OCI-LY7 (cell line): ENCODE data around the gene PAX2. TPM values are rescaled to one million over a fixed set of nuclear protein-coding genes. Genes with fewer than 3 reads are reported as not detected.

Experiments
- BruUV-seq: library from RNA; stranded (reverse); fragments of 400-500 nt; replicated peaks from 2 replicates; lab custom pipeline; 2021; lab: Mats Ljungman, UMichigan
- CTCF ChIA-PET: fragments of 300-600 bp; sonication (Branson Sonifier 250); formaldehyde crosslinking; loops from one replicate; lab custom pipeline; 2022; ENCODE audit warnings: antibody characterized with exemption; ENCODE audit not compliant: unreplicated experiment; lab: Charles Lee
- POLR2A ChIA-PET: fragments of 300-600 bp; sonication (Branson Sonifier 250); formaldehyde crosslinking; loops from one replicate; lab custom pipeline; 2022; ENCODE audit warnings: antibody characterized with exemption; lab: Charles Lee
- DNase-seq: peaks from one replicate; pipeline ENCODE4 v3.0.0-alpha.2; 2015; ENCODE audit warnings: low spot score
- H2AFZ ChIP-seq: fragments of 200-600 bp; sonication (generic), shearing (Covaris generic); 2 replicates; pipeline ENCODE4 v1.6.1; 2014; ENCODE audit warnings: mild to moderate bottlenecking, antibody characterized with exemption, low read length, moderate library complexity
- H3K27ac ChIP-seq: fragments of 200-600 bp; sonication (generic); 2 replicates; pipeline ENCODE4 v1.5.1; 2014; ENCODE audit warnings: mixed run types, low read depth, mild to moderate bottlenecking, moderate library complexity, low read length, inconsistent platforms; ENCODE audit not compliant: poor library complexity, severe bottlenecking
- H3K36me3 ChIP-seq: fragments of 200-600 bp; sonication (generic); 2 replicates; pipeline ENCODE4 v1.6.1; 2014; ENCODE audit warnings: mild to moderate bottlenecking, antibody characterized with exemption, low read length, moderate library complexity, mixed read lengths; ENCODE audit not compliant: insufficient read depth
- H3K4me1 ChIP-seq: fragments of 200-600 bp; sonication (generic); 2 replicates; pipeline ENCODE4 v1.5.1; 2014; ENCODE audit warnings: mild to moderate bottlenecking, low read length; ENCODE audit not compliant: insufficient read depth, poor library complexity, severe bottlenecking
- H3K4me2 ChIP-seq: fragments of 200-600 bp; sonication (generic); 2 replicates; pipeline ENCODE4 v1.6.1; 2014; ENCODE audit warnings: mild to moderate bottlenecking, low read length
- H3K4me3 ChIP-seq: fragments of 200-600 bp; sonication (generic); 2 replicates; pipeline ENCODE4 v1.5.1; 2014; ENCODE audit warnings: mild to moderate bottlenecking, low read depth, low read length; ENCODE audit not compliant: poor library complexity, severe bottlenecking
- H3K79me2 ChIP-seq: fragments of 200-600 bp; sonication (generic); 2 replicates; pipeline ENCODE4 v1.6.1; 2016; ENCODE audit warnings: low read depth, mild to moderate bottlenecking, low read length, moderate library complexity, mixed read lengths; ENCODE audit not compliant: insufficient read depth
- H3K9me2 ChIP-seq: fragments of 200-600 bp; sonication (generic); 2 replicates; pipeline ENCODE4 v1.6.1; 2016; ENCODE audit warnings: mild to moderate bottlenecking, low read length, mixed read lengths; ENCODE audit not compliant: insufficient read depth
- H3K9me3 ChIP-seq: fragments of 200-600 bp; sonication (generic); 2 replicates; pipeline ENCODE4 v1.6.1; 2014; ENCODE audit warnings: mild to moderate bottlenecking, mixed run types, low read length, mixed read lengths
- H4K20me1 ChIP-seq: fragments of 200-600 bp; sonication (generic); 2 replicates; pipeline ENCODE4 v1.6.1; 2014; ENCODE audit warnings: mild to moderate bottlenecking, antibody characterized with exemption, low read length, moderate library complexity, mixed read lengths; ENCODE audit not compliant: insufficient read depth
- CTCF ChIP-seq: fragments of 200-600 bp; sonication (generic); conservative IDR thresholded peaks from 2 replicates; pipeline ENCODE4 v1.5.1; 2014; ENCODE audit warnings: mild to moderate bottlenecking, antibody characterized with exemption, low read length, moderate library complexity, mixed read lengths
- EZH2phosphoT487 ChIP-seq: fragments of 200-600 bp; sonication (generic); IDR thresholded peaks from 2 replicates; pipeline ENCODE4 v1.6.1; 2018; ENCODE audit warnings: low read depth, borderline replicate concordance, mild to moderate bottlenecking, mixed run types, antibody characterized with exemption, low read length, moderate library complexity, mixed read lengths
- intact Hi-C: fragments of 100-400 bp; cut with micrococcal nuclease; formaldehyde crosslinking; loops from one replicate; pipeline ENCODE4 v1.10.0; 2022; ENCODE audit not compliant: unreplicated experiment
- total RNA-seq, 2 experiments: library from RNA; depleted of rRNA in 1 of 2; stranded (reverse); fragments of >200 nt in 1 of 2; shearing (Covaris generic) in 1 of 2; gene quantifications; 2 replicates each; pipeline ENCODE4 v1.2.3, GENCODE V29; 2014 to 2022

The PAX2 gene
- total RNA-seq, 2 experiments from 2014 or later = not detected

- intact Hi-C loops = no loop called here
- Histone ChIP-seq H3K4me2 (peak overlapping the region; percentile 66; the same call in 1 of the 2 replicates), H4K20me1 (no peaks in the 10 kb centered on the region), H3K9me2 (no peaks in the 10 kb centered on the region), H3K79me2 (no peaks in the 10 kb centered on the region), H3K27ac (no peak overlapping the region), H3K4me1 (no peaks in the 10 kb centered on the region), H2AFZ (no peak overlapping the region), H3K9me3 (no peaks in the 10 kb centered on the region), H3K36me3 (no peaks in the 10 kb centered on the region), H3K4me3 (peak overlapping the region; percentile 50)
- POLR2A ChIA-PET = no interaction called here
- no TSS peak for BruUV-seq
- CTCF ChIA-PET = no interaction called here
- DNase-seq = peak; percentile 15
- TF ChIP-seq CTCF (no peak), EZH2phosphoT487 (no peak)
These were observed 83.3 kb downstream of the PAX2 start for GRCh38 chr10:100828738-100829096.

GRCh38 chr10:100829097-100829870, 83.9 kb downstream of the PAX2 start:
- CTCF ChIA-PET = no interaction called here
- Histone ChIP-seq H4K20me1 (no peaks in the 10 kb centered on the region), H3K9me3 (no peaks in the 10 kb centered on the region), H3K79me2 (no peaks in the 10 kb centered on the region), H3K4me3 (peak overlapping the region; percentile 50), H3K27ac (no peak overlapping the region), H3K36me3 (no peaks in the 10 kb centered on the region), H3K4me1 (no peaks in the 10 kb centered on the region), H3K9me2 (no peaks in the 10 kb centered on the region), H2AFZ (no peak overlapping the region; the same call in 1 of the 2 replicates), H3K4me2 (peak overlapping the region; percentile 66)
- no TSS peak for BruUV-seq
- intact Hi-C loops = no loop called here
- POLR2A ChIA-PET = no interaction called here
- peak; percentile 8 for DNase-seq
- TF ChIP-seq CTCF (peak; percentile 38), EZH2phosphoT487 (peak; percentile 100)
